Measurements from ENCODE around the gene CAMTA1. TPM values are rescaled to one million over a fixed set of nuclear protein-coding genes. Genes with fewer than 3 reads are reported as not detected.

The CAMTA1 gene
- total RNA-seq, 1 donor from 2014 or later = 51.8 TPM

DNA sequence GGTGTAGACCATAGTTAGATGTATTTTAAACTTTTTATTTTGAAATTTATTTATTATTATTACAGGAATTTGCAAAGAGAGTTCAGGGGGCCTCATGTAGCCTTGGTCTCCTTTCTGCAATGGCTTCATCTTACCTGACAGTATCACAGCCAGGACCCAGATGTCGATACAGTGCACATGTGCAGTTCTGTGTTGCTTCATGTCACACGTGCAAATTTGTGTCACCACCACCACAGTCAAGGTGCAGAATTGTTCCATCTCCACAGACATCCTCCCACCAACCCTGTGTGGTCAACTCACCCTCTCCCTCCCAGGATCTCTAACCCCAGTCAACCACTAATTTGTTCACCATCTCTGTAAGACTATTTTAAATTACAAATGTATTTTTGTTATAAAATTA lies 184.5 kb downstream of the CAMTA1 start:
- DNase-seq (ENCODE audit: low spot score) = peak; percentile 12

DNA sequence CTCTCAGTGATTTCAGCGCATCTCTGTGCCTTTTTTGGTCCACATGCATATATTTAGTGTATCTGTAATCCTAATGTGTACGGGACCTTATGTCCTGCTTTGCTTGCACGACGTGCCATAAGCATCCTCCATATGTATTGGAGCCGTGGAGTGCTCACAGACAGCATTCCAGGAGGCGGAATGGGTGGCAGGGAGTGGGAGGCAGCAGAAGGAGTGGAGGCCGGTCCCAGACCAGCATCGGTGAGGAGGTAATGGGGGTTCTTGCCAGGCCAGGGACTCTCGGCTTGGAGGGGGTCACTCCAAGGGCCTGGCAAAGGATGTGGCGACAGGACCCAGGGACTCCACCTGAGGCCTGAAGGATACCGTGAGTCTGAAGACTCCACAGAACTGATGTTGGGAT lies 185.0 kb downstream of the CAMTA1 start:
- peak; percentile 64 for DNase-seq (ENCODE audit: low spot score)

DNA sequence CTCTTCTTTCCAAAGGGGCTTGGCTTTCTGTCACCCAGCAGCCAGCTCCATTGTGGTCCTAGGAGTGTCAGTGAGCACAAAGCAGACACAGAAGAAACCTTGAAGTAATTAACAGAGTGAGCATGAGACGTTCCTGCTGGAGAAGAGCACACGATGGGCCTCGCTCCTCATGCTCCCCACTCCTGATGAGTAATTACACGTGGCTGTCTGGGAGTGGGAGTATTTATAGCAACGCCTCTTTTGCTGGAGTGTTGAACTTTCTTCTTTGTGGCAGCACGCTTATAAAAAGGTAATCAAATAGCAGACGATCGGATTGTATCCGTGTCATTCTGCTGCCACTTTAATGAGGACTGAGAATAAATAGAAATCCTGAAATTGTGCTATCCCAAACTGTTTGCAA lies 185.8 kb downstream of the CAMTA1 start:
- no peak for DNase-seq (ENCODE audit: low spot score)

DNA sequence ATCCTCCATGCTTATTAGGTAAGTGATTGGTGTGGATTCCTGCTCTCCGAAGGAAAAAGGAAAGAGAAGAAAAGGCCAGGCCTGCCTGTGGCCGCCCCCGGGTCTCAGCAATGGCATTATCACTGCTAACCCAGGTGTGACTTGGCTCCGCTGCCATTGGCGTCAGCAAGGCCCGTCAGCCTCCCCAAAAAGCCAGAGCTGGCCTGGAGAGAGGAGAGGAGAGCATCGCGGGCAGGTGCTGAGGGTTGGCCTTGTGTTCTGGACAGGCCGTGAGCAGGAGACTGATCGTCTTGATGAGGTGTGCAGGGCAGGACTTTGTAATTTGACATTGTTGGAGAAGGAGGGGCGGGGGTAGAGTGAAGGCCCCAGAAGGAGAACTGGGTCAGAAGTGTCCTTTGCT lies 186.4 kb downstream of the CAMTA1 start:
- peak; percentile 47 for DNase-seq (ENCODE audit: low spot score)

DNA sequence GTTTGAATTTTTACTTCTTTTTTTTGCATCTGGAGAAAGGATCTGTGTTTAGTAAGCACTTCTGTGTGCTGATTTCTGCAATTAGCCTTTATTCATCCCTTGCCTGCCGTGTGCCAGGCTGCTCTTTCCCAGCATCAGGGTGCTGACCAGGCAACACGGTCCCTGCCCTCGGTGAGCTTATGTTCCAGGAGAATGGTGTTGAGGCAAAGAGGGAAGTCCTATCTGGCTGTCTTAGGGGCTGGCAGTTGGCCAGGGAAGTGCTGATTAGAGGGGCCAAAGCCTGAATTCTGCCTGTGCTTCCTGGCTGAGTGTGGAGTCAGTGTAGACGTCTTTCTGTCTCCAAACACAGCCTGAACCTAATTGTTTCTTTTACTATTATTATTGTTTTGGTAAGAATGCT lies 187.1 kb downstream of the CAMTA1 start:
- DNase-seq (ENCODE audit: low spot score) = peak; percentile 62

DNA sequence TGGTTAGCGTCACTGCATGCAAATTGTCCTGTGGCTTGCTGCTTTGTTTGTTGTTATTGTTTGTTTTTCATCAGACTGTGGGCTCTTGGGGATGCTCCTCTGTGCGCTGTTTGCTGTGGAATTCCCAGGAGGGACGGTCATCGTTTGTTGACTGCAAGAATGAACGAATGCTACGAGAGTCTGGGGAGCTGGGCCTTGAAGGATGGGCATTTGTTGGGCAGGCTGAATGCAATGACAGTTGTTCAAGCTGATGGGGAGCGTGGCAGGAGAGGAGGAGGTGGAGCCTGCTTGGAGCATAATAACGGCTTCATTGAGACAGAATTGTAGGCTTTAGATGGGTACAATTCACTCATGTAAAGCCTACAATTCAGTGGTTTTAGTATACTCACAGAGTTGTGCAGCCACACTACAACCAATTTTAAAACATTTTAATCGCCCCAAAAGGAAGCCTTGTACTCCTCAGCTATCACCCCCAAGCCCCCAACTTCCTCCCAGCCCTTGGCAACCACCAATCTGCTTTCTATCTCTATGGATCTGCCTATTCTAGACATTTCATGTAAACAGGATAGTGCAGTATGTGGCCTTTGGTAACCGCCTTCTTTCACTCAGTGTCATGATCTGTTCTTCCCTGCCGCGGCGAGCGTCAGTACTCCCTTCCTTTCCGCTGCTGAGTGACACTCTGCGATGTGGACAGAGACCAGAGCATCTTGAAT lies 190.2 kb downstream of the CAMTA1 start:
- peak; percentile 49 for DNase-seq (ENCODE audit: low spot score)

DNA sequence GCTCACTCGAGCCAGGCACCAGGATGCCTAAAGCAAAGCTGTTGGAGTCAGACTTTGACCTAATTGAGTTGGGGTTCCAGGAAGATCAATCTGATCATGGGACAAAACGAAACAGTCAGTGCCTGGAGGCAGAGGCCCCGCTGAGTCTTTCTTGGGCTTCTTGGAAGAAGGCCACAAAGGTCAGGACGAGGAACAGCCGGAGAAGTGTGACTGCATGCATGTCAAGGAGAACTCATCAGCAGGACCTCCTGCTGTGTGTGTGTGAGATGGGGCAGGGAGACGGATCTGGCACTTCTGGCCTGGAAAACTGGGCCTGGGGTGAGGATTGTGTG lies 190.8 kb downstream of the CAMTA1 start:
- DNase-seq (ENCODE audit: low spot score) = peak; percentile 77

DNA sequence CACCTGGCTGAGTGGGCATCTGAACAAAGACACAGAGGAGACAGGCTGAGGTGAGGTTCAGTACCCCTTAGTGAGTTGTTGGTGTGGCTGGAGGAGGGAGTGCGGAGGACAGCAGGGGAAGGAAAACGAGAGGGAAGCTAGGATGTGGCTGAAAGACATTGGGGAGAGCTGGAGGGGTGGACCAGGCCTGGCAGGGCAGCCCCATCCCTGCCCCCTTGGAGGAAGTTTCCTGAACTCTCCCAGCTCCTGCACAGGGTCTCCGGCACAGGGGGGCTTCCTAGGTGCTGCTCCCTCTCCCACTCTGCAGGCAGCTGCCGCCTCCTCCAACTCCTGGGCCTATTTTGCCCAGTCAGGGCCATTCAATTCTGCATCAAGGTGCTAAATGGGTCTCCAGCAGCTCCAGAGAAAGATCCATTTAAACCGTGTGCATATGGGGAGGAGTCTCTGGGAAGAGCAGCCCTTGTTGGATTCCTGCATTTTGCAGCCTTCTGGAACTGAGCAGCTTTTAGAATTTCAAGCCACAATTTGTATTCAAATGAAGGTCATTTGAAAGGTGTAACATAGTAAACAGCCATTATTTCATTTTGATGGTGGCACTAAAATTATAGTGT lies 193.9 kb downstream of the CAMTA1 start:
- peak; percentile 41 for DNase-seq (ENCODE audit: low spot score)

DNA sequence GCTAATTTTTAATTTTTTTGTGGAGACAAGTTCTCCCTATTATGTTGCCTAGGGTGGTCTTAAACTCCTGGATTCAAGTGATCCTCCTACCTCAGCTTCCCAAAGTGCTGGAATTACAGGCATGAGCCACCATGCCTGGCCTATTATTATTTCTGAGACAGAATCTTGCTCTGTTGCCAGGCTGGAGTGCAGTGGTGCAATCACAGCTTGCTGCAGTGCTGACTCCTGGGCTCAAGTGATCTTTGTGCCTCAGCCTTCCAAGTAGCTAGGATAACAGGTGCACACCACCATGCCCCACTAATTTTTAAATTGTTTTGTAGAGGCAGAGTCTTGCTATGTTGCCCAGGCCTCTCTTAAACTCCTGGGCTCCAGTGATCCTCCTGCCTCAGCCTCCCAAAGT lies 196.3 kb downstream of the CAMTA1 start:
- peak; percentile 37 for DNase-seq (ENCODE audit: low spot score)

DNA sequence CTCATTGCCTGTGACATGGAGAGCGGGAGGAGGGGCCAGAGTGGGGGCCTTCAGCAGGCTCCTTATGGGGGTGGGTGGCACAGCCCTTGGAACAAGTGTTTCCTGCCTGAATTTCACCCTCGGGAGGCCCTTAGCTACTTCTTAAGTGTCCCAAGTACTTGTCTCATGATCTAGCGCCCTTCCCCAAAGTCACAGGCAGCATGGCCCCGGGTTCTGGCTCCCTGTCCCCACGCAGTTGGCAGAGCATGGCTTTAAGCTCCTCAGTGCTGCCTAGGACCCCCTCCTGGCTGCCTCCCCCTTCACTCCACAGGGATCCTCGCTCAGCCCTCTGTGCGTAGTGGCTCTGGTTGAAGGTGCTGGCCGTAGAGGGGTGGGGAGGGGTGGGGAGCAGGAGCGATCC lies 197.2 kb downstream of the CAMTA1 start:
- peak; percentile 43 for DNase-seq (ENCODE audit: low spot score)

DNA sequence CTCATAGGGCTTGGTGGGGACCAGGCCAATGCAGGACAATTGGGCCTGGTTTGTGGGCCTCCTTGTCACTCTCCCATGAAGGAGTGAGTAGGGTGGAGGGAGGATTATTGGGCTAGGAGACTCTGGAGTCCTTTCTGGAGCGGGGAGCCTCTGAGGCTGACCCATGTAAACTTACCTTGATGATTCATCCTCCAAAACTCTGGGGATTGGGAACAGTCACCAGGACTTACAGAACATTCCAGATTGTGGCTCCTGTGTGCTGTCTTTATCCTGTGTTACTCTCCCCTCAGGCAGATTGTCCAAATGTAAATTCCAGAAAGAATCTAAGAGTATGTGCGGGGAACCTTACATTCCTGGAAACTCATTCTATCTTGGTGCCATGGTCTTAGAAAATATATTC lies 197.6 kb downstream of the CAMTA1 start:
- DNase-seq (ENCODE audit: low spot score) = peak; percentile 28

DNA sequence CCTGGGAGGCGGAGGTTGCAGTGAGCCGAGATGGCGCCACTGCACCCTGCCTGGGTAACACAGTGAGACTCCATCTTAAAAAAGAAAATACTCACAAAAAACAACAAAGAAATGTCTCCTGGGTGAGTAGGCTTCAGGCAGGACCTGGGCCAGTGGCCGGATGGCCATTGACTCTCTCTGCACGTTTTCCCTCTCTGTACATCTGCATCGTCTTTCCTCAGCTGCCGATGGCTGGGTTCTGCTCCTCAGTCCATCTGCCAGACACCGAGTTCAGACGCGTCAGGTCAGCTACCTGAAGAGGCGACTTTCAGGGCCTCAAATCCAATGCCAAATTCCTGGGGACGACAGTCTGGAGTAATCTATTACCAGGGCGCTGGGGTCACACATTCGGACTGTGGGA lies 199.3 kb downstream of the CAMTA1 start:
- peak; percentile 72 for DNase-seq (ENCODE audit: low spot score)

DNA sequence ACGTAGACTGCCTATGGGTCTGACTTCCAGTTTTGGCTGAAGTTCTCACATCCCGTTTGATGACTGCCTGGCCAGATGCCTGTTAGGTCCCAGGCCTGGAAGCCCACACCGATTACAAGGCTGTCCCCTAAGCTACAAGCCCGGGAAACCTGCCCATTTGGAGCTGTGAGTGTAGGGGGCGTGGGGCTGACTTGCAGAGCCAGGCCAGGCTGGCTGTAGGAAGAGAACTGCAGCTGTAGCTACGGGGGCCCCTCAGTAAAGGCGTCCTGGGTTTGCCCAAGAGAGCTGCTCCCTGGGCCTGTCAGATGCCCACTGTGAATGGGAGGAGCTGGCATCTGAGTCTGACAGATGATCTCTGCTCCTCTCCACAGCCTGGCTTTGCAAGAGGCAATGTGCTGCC lies 199.7 kb downstream of the CAMTA1 start:
- no peak for DNase-seq (ENCODE audit: low spot score)

DNA sequence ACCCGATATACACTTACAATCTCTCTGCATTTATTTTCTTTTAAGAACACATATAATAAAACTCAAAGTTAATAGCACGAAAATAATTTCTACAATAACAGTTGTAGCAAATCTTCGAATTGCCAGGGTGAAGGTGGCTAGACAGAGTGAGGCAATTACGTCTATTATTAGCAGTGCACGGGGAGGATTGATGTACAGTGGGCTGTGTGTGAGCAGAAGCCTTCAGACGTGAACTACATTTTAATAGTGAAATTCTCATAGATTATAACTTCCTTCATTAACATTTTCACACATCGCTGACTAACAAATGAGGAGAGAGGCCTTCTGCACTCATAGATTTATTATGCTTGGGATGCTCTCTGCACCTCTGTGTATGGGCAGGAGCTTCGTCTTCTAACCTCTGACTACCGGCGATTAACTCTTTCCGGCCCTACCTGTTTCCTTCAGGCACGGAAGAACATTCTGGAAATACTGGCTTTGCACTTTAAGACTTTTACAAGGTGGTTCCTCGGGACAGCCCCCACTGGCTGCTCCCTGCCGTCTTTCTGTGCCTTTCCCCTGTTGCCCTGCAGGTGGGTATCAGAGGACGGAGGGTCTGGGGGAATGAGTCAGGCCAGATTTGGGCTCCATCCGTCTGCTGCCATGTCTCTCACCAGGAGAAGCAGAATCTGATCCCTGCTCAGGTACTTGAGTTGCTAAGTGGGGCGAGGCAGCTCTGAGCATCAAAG lies 200.5 kb downstream of the CAMTA1 start:
- DNase-seq (ENCODE audit: low spot score) = peak; percentile 65

DNA sequence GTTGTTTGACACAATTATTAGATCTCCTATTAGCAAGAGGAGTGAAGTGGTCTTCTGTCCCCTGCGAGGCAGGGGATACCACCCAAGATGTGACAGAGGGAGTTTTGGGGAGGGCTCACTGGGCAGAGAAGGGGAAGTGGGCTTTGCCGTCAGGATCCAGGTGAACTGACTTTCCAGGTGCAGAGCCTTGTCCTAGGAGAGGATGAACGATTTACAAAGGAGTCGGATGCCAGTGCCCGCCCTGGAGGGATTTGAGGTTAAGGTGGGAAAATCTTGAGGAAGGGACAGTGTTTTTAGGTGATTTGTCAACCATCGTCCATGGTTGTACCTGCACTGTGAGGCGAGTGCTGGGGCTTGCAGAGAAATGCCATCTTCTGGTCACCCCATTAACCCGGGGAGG lies 201.0 kb downstream of the CAMTA1 start:
- DNase-seq (ENCODE audit: low spot score) = peak; percentile 57

DNA sequence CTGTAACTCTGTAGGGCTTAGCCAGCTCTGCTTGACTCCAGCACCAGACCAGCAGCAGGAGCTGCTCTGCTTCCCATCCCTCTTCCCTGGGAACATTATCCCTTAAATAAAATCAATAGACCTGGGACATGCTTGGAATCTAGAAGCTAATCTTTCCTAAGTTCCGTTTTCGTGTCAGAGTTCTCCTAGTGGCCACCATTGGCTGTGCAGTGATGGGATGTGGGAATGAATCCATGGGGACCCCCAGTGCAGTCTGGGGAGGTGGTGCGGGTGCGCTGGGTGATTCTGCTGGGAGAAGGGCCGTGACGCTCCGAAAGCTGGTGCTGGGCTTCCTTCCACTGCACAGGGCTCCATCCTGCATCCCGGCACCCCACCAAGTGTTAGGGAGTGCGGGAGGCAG lies 202.7 kb downstream of the CAMTA1 start:
- peak; percentile 43 for DNase-seq (ENCODE audit: low spot score)

DNA sequence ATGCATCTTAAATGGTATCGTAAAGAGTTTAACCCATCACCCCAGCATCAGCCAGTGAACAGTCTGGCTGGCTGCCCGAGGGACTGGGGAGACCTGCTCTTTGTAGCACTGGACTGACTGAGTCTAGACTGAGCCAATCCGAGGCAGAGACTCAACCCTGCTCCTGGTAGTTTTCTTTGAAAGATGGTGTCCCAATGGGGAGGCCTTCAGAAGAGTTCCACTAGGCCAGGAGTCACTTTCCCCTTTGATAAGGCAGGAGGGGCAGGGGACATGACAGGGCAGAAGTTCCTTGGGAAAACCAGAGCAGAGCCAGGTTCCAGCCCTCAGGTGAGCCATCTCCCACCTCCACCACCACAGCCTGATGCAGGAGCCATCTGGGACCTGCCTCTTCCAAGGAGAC lies 203.5 kb downstream of the CAMTA1 start:
- DNase-seq (ENCODE audit: low spot score) = peak; percentile 68

DNA sequence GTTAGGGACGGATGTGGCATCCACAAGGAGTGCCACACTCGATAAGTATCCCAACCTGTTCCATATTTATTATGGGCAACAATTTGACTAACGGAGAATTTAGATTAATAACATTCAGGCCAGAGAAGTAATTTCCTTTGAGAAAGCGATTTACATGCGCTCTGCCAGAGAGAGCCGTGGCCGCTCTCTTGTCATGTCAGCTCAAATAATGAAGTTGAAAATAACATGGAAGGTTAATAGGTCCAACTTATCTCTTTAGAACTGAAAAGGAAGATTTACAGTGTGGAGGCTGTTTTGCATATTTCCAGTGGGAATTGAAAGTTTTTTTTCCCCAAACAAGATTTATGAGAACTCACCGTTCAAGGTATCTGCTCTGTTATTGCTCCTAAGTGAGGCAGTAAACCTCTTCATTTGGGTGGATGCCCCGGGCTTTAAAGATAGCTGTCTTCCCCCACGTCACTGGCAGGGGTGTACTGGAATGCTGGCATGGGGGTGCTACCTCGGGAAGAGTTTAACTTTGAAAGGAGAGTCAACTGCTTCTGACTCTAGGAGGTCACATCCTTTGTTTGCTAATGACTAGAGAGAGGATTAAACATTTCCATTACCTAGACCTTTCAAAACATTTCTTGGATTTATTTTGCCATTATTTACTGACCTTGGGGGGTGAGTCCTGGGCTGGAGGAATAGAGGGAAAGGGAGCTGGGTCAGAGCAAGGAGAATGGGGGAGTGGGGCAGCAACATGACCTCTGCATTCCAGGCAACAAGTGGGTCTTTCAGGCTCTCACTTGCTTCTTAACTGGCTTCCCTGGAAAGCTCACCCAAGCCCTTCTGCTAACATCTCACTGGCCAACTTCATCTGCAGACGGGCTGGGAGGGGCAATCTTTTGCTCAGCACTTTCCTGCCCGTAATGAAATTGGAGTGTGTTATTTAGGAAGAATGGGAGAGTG lies 204.2 kb downstream of the CAMTA1 start:
- peak; percentile 39 for DNase-seq (ENCODE audit: low spot score)

DNA sequence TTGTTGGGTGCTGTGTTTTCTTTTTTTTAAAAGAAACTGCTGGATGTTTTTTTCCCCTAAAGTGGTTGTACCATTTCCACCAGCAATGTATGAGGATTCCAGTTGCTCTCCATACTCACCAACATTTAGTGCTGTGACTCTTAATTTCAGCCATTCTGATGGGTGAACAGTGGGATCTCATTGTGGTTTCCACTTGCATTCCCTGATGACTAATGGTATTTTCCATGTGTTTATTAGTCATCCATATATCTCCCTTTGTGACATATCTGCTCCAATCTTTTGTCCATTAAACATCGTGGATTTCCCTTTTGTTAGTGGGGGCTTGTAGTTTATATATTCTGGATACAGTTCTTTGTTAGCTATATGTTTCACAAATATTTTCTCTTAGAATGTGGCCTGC lies 206.0 kb downstream of the CAMTA1 start:
- no peak for DNase-seq (ENCODE audit: low spot score)

DNA sequence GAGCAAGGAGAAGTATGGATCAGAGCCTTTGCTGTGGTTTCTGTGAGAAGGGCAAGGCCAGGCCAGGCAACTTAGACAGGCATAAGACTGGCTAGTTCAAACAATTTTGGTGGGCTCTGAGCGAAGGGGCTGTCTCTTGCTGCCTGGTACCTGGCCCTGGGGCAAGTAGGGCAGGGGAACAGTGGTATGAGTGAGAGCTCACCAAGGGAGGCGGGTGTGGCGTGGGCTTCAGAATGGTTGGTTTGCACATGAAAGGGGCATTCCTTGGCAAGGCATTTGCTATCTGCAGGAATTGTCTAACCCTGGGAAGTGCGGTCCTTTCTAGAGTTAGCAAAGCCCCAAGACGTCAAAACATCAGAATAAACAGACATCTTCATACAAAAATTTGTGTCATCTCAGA lies 210.5 kb downstream of the CAMTA1 start:
- peak; percentile 74 for DNase-seq (ENCODE audit: low spot score)

DNA sequence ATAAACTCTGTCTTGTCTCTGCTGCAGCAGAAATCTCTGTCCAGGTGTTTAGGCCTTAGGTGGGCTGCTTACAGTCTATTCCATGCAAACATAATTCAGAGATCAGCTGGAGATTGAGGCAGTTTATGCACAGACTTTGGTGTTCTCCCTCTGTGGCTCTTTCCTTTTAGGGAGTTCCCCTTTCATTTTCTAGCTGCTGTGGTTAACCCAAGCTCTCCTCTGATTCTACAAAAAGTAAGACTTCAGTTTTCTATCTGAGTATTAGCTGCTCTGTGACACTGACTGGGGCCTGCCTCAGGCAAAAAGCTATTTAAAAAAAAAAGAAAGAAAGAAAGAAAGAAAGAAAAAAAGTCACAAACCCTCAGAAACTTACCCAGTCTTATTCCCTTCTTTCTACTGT lies 211.1 kb downstream of the CAMTA1 start:
- no peak for DNase-seq (ENCODE audit: low spot score)

DNA sequence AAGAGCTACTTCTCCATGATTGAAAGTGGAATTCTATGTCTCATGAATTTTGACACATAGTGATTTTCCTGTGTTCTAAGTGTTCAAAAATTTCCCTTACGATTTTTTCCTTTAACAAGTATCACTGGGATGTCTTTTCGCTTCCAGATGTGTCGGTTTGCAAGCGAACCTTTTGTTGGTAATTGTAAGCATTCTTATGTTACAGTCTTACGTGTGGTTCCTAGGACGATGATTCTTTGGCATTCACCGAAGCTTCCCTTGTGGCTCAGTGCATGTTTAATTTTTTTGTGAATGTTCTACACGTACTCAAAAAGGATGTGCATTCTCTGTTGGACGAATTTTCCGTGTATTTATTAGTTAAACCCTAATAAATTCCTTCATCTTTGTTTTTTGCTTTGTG lies 211.6 kb downstream of the CAMTA1 start:
- DNase-seq (ENCODE audit: low spot score) = no peak

All from mesenteric fat pad (tissue), 1 donor.